Fibroblast of gingiva (primary cell): ENCODE measurements around the gene FALEC.
A peak's percentile ranks its signal among the peaks of the same experiment; 100 is the strongest.

ENCODE experiments used
- DNase-seq: peaks from one replicate; pipeline ENCODE4 v3.0.0-alpha.2; 2011; ENCODE audit warnings: low read depth

The FALEC gene

GRCh38 chr1:150545486-150546032 lies 30.0 kb downstream of the FALEC start:
- no peak for DNase-seq

GRCh38 chr1:150546294-150546937 lies 30.9 kb downstream of the FALEC start:
- no peak for DNase-seq

- no peak for DNase-seq
Observed at GRCh38 chr1:150548324-150548631, 32.7 kb downstream of the FALEC start.

- DNase-seq: peak; percentile 88
Observed at GRCh38 chr1:150548632-150549495, 33.3 kb downstream of the FALEC start, which contains the start of gene ADAMTSL4. ADAMTSL4 (plus strand) TSS chr1:150549408; CDS start chr1:150552289, 2,881 bp downstream.

- DNase-seq: no peak
Observed at GRCh38 chr1:150549496-150550221, 34.1 kb downstream of the FALEC start.

- DNase-seq: no peak
Observed at GRCh38 chr1:150550222-150551050, 34.9 kb downstream of the FALEC start.

- DNase-seq: peak; percentile 56
Observed at GRCh38 chr1:150551051-150551783, 35.7 kb downstream of the FALEC start.

- DNase-seq: no peak
Observed at GRCh38 chr1:150551784-150552127, 36.2 kb downstream of the FALEC start.

GRCh38 chr1:150552128-150552910 lies 36.8 kb downstream of the FALEC start:
- DNase-seq: peak; percentile 95

- no peak for DNase-seq
Observed at GRCh38 chr1:150552911-150553289, 37.3 kb downstream of the FALEC start.

GRCh38 chr1:150553392-150554085 lies 38.0 kb downstream of the FALEC start:
- DNase-seq: no peak

GRCh38 chr1:150554086-150554452 lies 38.5 kb downstream of the FALEC start:
- no peak for DNase-seq

- DNase-seq: no peak
Observed at GRCh38 chr1:150555198-150555970, 39.8 kb downstream of the FALEC start.

- DNase-seq: no peak
Observed at GRCh38 chr1:150555971-150556865, 40.7 kb downstream of the FALEC start.

- no peak for DNase-seq
Observed at GRCh38 chr1:150557065-150557600, 41.6 kb downstream of the FALEC start.

- DNase-seq: no peak
Observed at GRCh38 chr1:150557813-150558212, 42.3 kb downstream of the FALEC start.

GRCh38 chr1:150558303-150558704 lies 42.8 kb downstream of the FALEC start:
- no peak for DNase-seq
